Thoracic aorta (tissue), 2 donors: Measurements from ENCODE around the gene CTDSPL. TPM values are rescaled to one million over a fixed set of nuclear protein-coding genes. Genes with fewer than 3 reads are reported as not detected.

Experiments
- ATAC-seq: fragments of 150-250 bp; one replicate; pipeline ENCODE4 v1.8.0; 2017; ENCODE audit warnings: low read depth; ENCODE audit not compliant: insufficient number of reproducible peaks, low FRiP score
- DNase-seq: peaks from one replicate; pipeline ENCODE4 v3.0.0-alpha.2; 2020; ENCODE audit warnings: low spot score
- H3K27ac ChIP-seq, 2 donors: fragments of 200-600 bp; sonication (generic); 1 replicate in 1 of 2; 2 replicates in 1 of 2; pipeline ENCODE4 v1.5.1; 2016; ENCODE audit warnings: mild to moderate bottlenecking in 2 of 2, moderate library complexity in 2 of 2
- H3K27me3 ChIP-seq: fragments of 200-600 bp; sonication (generic); replicated peaks from 2 replicates; pipeline ENCODE4 v1.6.0; 2016; ENCODE audit warnings: mild to moderate bottlenecking; ENCODE audit not compliant: insufficient read depth
- H3K36me3 ChIP-seq: fragments of 200-600 bp; sonication (generic); one replicate; pipeline ENCODE4 v1.5.1; 2016
- H3K4me1 ChIP-seq, 2 donors: fragments of 200-600 bp; sonication (generic); 1 replicate in 1 of 2; 2 replicates in 1 of 2; pipeline versions ENCODE4 v1.5.1 to v1.6.0; 2016; ENCODE audit warnings: low read depth in 2 of 2, mild to moderate bottlenecking in 1 of 2; ENCODE audit not compliant: control insufficient read depth in 1 of 2
- H3K4me3 ChIP-seq: fragments of 200-600 bp; sonication (generic); 2 replicates; pipeline ENCODE4 v1.5.1; 2016; ENCODE audit warnings: mild to moderate bottlenecking
- H3K9me3 ChIP-seq: fragments of 200-600 bp; sonication (generic); 2 replicates; pipeline ENCODE4 v1.5.1; 2016
- CTCF ChIP-seq: fragments of 200-600 bp; sonication (generic); IDR thresholded peaks from one replicate; pipeline ENCODE4 v1.5.1; 2019; ENCODE audit warnings: antibody characterized with exemption
- total RNA-seq, 2 donors: library from RNA; depleted of rRNA; stranded (reverse); fragments of >200 nt; gene quantifications; one replicate each; pipeline versions ENCODE4 v1.1.0 to v1.2.3, GENCODE V29; 2016

Gene CTDSPL
- total RNA-seq, 2 donors from 2014 or later: 55.0 to 59.6 TPM

- no peak for ATAC-seq
- H3K27ac ChIP-seq: no peak overlapping the region
These were observed 50.5 kb downstream of the CTDSPL start for GRCh38 chr3:37912052-37912733.

GRCh38 chr3:37913522-37913921 lies 51.8 kb downstream of the CTDSPL start:
- TF ChIP-seq CTCF: no peak
- no peak for DNase-seq
- Histone ChIP-seq H3K27me3 (no peaks in the 10 kb centered on the region), H3K4me3 (no peak overlapping the region), H3K4me1 (peaks cover 0 to 17% of the 10 kb centered on the region in 2 donors), H3K27ac (no peak overlapping the region), H3K9me3 (no peaks in the 10 kb centered on the region), H3K36me3 (no peaks in the 10 kb centered on the region)
- no peak for ATAC-seq

More at GRCh38 chr3:37912052-37912733, 50.5 kb downstream of the CTDSPL start:
- no peak for TF ChIP-seq CTCF
- Histone ChIP-seq H3K27me3 (no peaks in the 10 kb centered on the region), H3K4me3 (no peak overlapping the region), H3K9me3 (no peaks in the 10 kb centered on the region), H3K4me1 (peaks cover 2 to 19% of the 10 kb centered on the region in 2 donors), H3K36me3 (no peaks in the 10 kb centered on the region)
- no peak for DNase-seq

GRCh38 chr3:37916685-37917084 lies 55.0 kb downstream of the CTDSPL start:
- TF ChIP-seq CTCF: no peak
- no peaks in the 10 kb centered on the region for H3K9me3 ChIP-seq
- no peak overlapping the region for H3K4me3 ChIP-seq
- H3K36me3 ChIP-seq: no peaks in the 10 kb centered on the region
- ATAC-seq: no peak
- no peak for DNase-seq
- no peak overlapping the region for H3K27ac ChIP-seq
- H3K4me1 ChIP-seq: peaks cover under 1 to 40% of the 10 kb centered on the region in 2 donors
- H3K27me3 ChIP-seq: no peaks in the 10 kb centered on the region

GRCh38 chr3:37918627-37919026 lies 56.9 kb downstream of the CTDSPL start:
- H3K27me3 ChIP-seq: no peaks in the 10 kb centered on the region
- TF ChIP-seq CTCF: no peak
- no peaks in the 10 kb centered on the region for H3K9me3 ChIP-seq
- ATAC-seq (no peak), DNase-seq (no peak)
- H3K36me3 ChIP-seq: no peaks in the 10 kb centered on the region
- peaks cover 18 to 59% of the 10 kb centered on the region in 2 donors for H3K4me1 ChIP-seq
- no peak overlapping the region for H3K4me3 ChIP-seq
- H3K27ac ChIP-seq: no peak overlapping the region

- TF ChIP-seq CTCF: no peak
- no peak for ATAC-seq
- H3K4me1 ChIP-seq: peaks cover 34 to 75% of the 10 kb centered on the region in 2 donors
These were observed 58.5 kb downstream of the CTDSPL start for GRCh38 chr3:37920156-37920699.

More at GRCh38 chr3:37920156-37920699, 58.5 kb downstream of the CTDSPL start:
- no peak for DNase-seq
- no peaks in the 10 kb centered on the region for H3K36me3 ChIP-seq
- no peak overlapping the region for H3K27ac ChIP-seq
- H3K9me3 ChIP-seq: no peaks in the 10 kb centered on the region
- H3K4me3 ChIP-seq: no peak overlapping the region
- H3K27me3 ChIP-seq: no peaks in the 10 kb centered on the region
